Ovary (tissue), 9 donors: ENCODE results near the gene GLB1L2. TPM values are rescaled to one million over a fixed set of nuclear protein-coding genes. Genes with fewer than 3 reads are reported as not detected.
"Not testable (repeated sequence)": the region's sequence is repeated elsewhere in the genome, so short reads cannot be mapped to it uniquely, and the experiment has no call there.

Experiments
- DNase-seq, 5 donors: peaks; one replicate each; pipeline ENCODE4 v3.0.0-alpha.2; 2019 to 2020
- H3K27ac ChIP-seq, 2 donors: fragments of 200-600 bp; one replicate each; pipeline versions ENCODE4 v1.5.1 to v1.8.0; 2019 to 2022
- H3K27me3 ChIP-seq: fragments of 200-600 bp; one replicate; pipeline ENCODE4 v1.8.0; 2022
- H3K36me3 ChIP-seq: fragments of 200-600 bp; sonication (generic); one replicate; pipeline ENCODE4 v1.5.1; 2019
- H3K4me1 ChIP-seq: one replicate; pipeline ENCODE4 v1.8.1; 2013; ENCODE audit warnings: mild to moderate bottlenecking, moderate library complexity; ENCODE audit not compliant: insufficient read depth
- H3K4me3 ChIP-seq: fragments of 200-600 bp; sonication (generic); one replicate; pipeline ENCODE4 v1.5.1; 2017
- H3K9me3 ChIP-seq, 2 donors: fragments of 200-600 bp in 1 of 2; sonication (generic) in 1 of 2; one replicate each; pipeline versions ENCODE4 v1.5.1 to v1.8.1; 2013 to 2019; ENCODE audit warnings: mild to moderate bottlenecking in 1 of 2, moderate library complexity in 1 of 2
- EP300 ChIP-seq: sonication (generic); formaldehyde crosslinking; IDR thresholded peaks from one replicate; pipeline ENCODE4 v1.6.1; 2017; ENCODE audit warnings: antibody characterized with exemption
- POLR2A ChIP-seq: fragments of 450-650 bp; IDR thresholded peaks from one replicate; pipeline ENCODE4 v1.6.1; 2017; ENCODE audit warnings: antibody characterized with exemption, mild to moderate bottlenecking, moderate library complexity
- WGBS, 3 donors: extraction: QIAGEN DNeasy Blood & Tissue Kit in 1 of 3; methylation state at CpG; one replicate each; pipeline versions ENCODE4 v1.1.5 to v1.1.7; 2013 to 2017; 5-methylcytosine and 5-hydroxymethylcytosine counted together
- intact Hi-C, 4 donors: fragments of 100-400 bp; cut with DNase I; formaldehyde crosslinking; loops; one replicate each; pipeline versions ENCODE4 v1.11.0 to v1.15.1; 2022 to 2023
- polyA plus RNA-seq, 2 donors: library from polyadenylated mRNA; stranded (reverse); fragments of 200-250 nt in 1 of 2; fragments of 350-450 nt in 1 of 2; fragmentation: Illumina TruSeq in 1 of 2; extraction: RNeasy Lipid Tissue Mini Kit (QIAGEN cat#74804) in 1 of 2; gene quantifications; one replicate each; pipeline ENCODE4 v1.2.3, GENCODE V29; 2013 to 2014
- total RNA-seq, 7 donors: library from RNA; depleted of rRNA in 2 of 7; stranded (reverse); fragments of >200 nt in 2 of 7; fragmentation: NEBNext Ultra II Directional in 3 of 7; extraction: Animal tissue kit (Norgen Biotek cat#: 25700) in 3 of 7; gene quantifications; one replicate each; pipeline versions ENCODE4 v1.1.0 to v1.2.4, GENCODE V29; 2016 to 2023
- TF ChIP-seq, protein P1 (sequence below), 3 donors: fragments of 450-650 bp in 2 of 3; fragments of 200-600 bp in 1 of 3; IDR thresholded peaks; one replicate each; pipeline versions ENCODE4 v1.5.1 to v1.8.0; 2016 to 2022; ENCODE audit warnings: antibody characterized with exemption in 3 of 3, mild to moderate bottlenecking in 1 of 3
- donor health status: DM: no; HTN: no; CAD: no; lungs with moderate emphysema.
- donor health status: DM: no; HTN: no; CAD: no.
- donor health status: Bipolar disorder and iron deficiency.
- donor health status: DM: yes; HTN: yes; CAD: no.
- donor health status: DM: no; HTN: no; CAD: no.
- donor health status: DM: yes; HTN: yes; CAD: no.

Gene GLB1L2
- total and polyA plus RNA-seq, 9 donors = 9.8 to 24.6 (median 15.6) TPM

DNA sequence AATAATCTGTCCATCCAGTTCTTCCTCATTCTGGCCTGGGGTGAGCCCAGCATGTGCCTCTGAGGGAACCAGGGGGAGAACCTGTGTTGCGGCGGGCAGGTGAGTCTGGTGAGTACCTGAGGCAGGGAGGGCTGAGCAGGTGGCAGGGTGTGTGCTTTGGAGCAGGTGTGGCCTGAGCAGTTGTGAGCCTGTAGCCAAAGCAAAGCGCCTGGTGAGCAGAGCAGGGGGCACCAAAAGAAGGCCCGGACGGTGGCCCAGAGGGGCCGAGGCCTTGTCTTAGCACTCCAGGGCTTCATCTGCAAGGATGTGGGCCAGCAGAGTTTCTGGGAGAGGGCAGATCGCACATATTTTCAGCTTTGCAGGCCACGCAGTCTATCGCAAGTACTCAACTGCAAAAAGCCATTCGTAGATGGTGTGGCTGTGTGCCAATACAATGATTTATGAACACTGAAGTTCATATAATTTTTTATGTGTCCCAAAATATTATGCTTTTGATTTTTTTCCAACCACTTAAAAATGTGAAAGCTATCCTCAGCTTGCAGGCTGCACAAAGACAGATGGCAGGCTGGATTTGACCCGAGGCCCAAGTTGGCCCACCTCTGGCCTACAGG, 8.7 kb downstream of the GLB1L2 start:
- Histone ChIP-seq H3K4me1 (peaks cover 7% of the 10 kb centered on the region), H3K9me3 (no peaks in the 10 kb centered on the region), H3K27me3 (no peaks in the 10 kb centered on the region), H3K27ac (no peak overlapping the region), H3K4me3 (no peak overlapping the region), H3K36me3 (no peaks in the 10 kb centered on the region)
- intact Hi-C loops = no loop called here
- no peak for DNase-seq
- TF ChIP-seq, protein P1, sequence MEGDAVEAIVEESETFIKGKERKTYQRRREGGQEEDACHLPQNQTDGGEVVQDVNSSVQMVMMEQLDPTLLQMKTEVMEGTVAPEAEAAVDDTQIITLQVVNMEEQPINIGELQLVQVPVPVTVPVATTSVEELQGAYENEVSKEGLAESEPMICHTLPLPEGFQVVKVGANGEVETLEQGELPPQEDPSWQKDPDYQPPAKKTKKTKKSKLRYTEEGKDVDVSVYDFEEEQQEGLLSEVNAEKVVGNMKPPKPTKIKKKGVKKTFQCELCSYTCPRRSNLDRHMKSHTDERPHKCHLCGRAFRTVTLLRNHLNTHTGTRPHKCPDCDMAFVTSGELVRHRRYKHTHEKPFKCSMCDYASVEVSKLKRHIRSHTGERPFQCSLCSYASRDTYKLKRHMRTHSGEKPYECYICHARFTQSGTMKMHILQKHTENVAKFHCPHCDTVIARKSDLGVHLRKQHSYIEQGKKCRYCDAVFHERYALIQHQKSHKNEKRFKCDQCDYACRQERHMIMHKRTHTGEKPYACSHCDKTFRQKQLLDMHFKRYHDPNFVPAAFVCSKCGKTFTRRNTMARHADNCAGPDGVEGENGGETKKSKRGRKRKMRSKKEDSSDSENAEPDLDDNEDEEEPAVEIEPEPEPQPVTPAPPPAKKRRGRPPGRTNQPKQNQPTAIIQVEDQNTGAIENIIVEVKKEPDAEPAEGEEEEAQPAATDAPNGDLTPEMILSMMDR (IDR thresholded peaks at IDR 0.05) = no peak
- TF ChIP-seq POLR2A (no peak), EP300 (no peak)
- 59 to 78% (median 70%) methylated on average over 11 of the region's 11 CpGs for WGBS, 3 donors

DNA sequence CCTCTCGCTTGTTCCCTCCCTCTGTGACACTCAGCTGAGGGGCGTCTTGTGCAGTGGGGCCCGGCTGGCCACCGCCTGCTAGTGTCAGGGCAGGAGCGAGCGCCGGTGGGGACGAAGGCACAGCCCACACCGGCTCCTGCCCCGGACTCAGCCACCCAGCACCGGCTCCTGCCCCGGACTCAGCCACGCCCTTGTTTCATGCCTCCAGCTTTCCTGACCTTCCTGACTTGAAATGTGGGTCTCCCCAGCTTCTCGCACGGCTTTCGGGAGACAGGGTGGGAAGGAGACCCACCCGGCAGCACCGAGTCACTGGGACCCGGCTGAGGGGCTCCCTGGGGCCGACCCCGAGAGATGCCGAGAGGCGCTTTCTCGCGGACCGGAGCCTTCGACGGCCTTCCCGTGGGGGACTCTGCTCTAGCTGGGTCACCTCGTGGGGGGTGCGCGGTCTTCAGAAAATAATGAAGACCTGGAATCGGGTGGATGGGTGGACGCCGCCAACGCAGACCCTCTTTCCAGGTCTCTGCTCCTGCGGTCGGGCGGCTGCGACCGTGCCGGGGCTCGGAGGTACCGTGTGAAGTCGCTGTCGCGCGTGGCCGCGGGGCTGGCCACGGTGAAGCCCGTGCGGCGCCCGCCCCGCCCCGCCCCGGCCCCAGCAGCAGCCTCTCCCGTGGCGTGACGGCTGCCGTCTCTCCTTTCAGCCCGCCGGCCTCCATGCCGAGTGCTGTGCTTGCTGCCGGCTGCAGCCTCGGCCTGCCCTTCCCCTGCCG, 10.2 kb downstream of the GLB1L2 start:
- TF ChIP-seq EP300 (no peak), POLR2A (no peak)
- TF ChIP-seq, protein P1 (IDR thresholded peaks at IDR 0.05) = no peak
- Histone ChIP-seq H3K4me1 (peaks cover 15% of the 10 kb centered on the region), H3K36me3 (no peaks in the 10 kb centered on the region), H3K9me3 (no peaks in the 10 kb centered on the region), H3K27me3 (no peaks in the 10 kb centered on the region), H3K4me3 (no peak overlapping the region), H3K27ac (no peak overlapping the region)
- 88 to 95% (median 91%) methylated on average over 58 to 68 of the region's 68 CpGs for WGBS, 3 donors
- intact Hi-C loops = no loop called here
- DNase-seq = no peak

DNA sequence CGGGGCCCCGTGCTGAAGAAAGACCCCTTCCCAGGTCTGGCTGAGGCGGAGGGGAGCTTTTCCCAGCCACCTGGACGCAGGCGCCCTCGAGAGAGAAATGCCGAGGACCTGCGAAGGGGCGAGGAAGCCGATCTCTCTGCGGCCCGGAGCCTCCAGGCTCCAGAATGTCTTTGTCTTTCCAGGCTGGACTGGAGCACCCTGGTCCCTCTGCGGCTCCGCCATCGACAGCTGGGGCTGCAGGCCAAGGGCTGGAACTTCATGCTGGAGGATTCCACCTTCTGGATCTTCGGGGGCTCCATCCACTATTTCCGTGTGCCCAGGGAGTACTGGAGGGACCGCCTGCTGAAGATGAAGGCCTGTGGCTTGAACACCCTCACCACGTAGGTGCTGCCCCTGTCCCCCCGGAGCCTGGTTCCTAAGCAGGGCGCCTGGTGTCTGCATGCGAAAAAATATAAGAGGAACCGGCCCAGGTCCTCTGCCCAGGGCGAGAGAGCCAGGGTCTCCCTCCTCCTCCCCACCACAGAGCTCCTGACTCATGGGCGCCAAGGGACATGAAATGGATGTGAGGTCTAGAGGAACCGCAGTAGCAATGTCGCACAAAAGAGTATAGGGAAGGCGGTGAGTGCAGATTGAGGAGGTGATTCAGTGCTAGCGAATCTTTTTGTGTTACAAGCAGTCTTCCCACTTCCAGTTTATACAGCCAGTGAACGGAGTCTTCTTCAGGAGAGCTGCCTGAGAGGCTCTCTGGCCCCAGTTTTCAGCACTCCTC, 11.0 kb downstream of the GLB1L2 start:
- no peak for TF ChIP-seq EP300
- no peak for TF ChIP-seq POLR2A
- TF ChIP-seq, protein P1 (IDR thresholded peaks at IDR 0.05) = no peak
- Histone ChIP-seq H3K4me3 (no peak overlapping the region), H3K36me3 (no peaks in the 10 kb centered on the region), H3K4me1 (peaks cover 15% of the 10 kb centered on the region), H3K27me3 (no peaks in the 10 kb centered on the region), H3K27ac (no peak overlapping the region), H3K9me3 (no peaks in the 10 kb centered on the region)
- 86 to 98% (median 94%) methylated on average over 28 to 30 of the region's 30 CpGs for WGBS, 3 donors
- DNase-seq = no peak
- intact Hi-C loops = no loop called here

DNA sequence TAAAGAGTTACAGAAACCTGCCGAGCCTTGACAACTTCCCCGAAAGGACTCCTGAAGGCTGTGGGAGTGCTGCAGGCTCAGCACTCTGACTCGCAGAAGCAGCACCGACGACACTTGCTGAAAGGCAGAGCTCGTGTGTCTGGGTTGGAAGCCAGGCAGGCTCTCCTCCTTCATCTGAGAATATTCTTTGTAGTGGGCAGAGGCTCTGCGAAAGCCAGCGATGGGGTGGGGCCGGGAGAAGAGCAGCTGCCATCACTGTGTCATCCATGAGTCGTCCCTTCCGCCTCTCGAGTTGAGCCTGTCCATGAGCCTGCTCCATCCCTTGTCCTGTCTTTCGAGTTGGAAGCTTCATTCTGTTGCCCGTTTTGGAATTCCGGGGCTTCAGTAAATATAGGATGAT, 11.9 kb downstream of the GLB1L2 start:
- intact Hi-C loops = no loop called here
- 86 to 90% (median 88%) methylated on average over 15 of the region's 15 CpGs for WGBS, 3 donors
- TF ChIP-seq EP300 = no peak
- TF ChIP-seq, protein P1 (IDR thresholded peaks at IDR 0.05) = no peak
- TF ChIP-seq POLR2A = no peak
- H3K4me3 ChIP-seq = no peak overlapping the region
- no peaks in the 10 kb centered on the region for H3K27me3 ChIP-seq
- no peak overlapping the region for H3K27ac ChIP-seq
- no peak for DNase-seq
- no peaks in the 10 kb centered on the region for H3K36me3 ChIP-seq
- no peaks in the 10 kb centered on the region for H3K9me3 ChIP-seq
- peaks cover 15% of the 10 kb centered on the region for H3K4me1 ChIP-seq

DNA sequence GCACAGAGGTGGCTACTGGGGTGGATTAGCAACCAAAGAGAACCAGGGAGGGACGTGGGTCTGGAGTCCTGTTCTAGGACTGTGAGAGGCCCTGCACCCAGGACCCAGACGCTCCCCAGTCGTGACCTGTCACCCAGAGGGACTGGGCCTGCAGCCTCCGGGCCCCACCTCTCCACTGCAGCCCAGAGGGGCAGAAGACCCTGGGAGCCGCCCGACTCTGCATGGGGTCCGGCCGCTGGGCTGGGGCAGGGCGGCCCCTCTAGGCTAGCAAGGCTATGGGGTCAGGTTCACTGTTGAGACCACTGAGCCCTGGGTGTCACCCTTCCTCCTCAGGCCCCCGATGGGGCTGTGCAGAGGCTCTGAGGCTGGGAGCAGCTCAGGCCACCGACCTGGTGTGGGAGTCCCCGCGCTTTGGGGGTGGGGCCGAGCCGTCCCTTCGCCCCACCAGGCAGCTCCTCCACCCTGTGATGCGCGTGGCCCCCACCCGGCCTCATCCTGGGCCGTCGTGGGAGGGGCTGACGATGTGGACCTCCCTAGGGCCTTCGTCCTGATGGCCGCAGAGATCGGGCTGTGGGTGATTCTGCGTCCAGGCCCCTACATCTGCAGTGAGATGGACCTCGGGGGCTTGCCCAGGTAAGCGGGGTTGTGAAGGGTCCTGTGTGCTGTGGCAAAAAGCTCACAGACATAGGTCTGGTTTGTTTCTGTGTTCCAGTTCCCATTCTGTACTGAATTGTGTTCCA, 12.9 kb downstream of the GLB1L2 start:
- H3K4me3 ChIP-seq, H3K9me3 ChIP-seq, H3K36me3 ChIP-seq, H3K27ac ChIP-seq, H3K27me3 ChIP-seq, intact Hi-C loops: not testable (repeated sequence)
- 83 to 88% (median 84%) methylated on average over 20 to 27 of the region's 28 CpGs for WGBS, 3 donors
- H3K4me1 ChIP-seq = peaks cover 15% of the 10 kb centered on the region
- DNase-seq = peak in 1 of 5 donors; percentile 3
